GM19025 (cell line): ENCODE data around the gene MLIP.
"Not testable (repeated sequence)": the region's sequence is repeated elsewhere in the genome, so short reads cannot be mapped to it uniquely, and the experiment has no call there.

ENCODE experiments used
- ATAC-seq: cut with Tn5 transposase; IDR thresholded peaks from one replicate; pipeline ENCODE4 v1.9.1; 2021; ENCODE audit warnings: mild to moderate bottlenecking, low read depth, moderate library complexity; ENCODE audit not compliant: unreplicated experiment

MLIP gene

DNA sequence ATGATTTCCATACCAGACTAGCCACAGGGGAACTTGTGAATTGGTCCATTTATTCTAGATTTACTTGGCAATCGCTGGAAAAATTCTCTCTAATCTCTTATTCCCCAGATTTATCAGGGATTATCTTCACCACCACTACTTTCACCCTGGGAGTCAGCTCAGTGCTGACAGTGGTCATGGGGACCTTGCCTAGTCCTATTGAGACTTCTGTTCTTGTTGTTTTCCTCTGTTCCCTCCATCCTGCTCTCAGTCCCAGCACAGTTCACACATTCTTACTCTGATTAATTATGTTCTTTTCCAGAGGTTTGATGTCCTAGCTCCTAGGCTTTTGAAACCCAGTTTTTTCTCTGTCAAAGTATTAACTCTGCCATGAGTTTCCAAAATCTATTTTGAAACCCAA, 103.0 kb downstream of the MLIP start:
- no peak for ATAC-seq

DNA sequence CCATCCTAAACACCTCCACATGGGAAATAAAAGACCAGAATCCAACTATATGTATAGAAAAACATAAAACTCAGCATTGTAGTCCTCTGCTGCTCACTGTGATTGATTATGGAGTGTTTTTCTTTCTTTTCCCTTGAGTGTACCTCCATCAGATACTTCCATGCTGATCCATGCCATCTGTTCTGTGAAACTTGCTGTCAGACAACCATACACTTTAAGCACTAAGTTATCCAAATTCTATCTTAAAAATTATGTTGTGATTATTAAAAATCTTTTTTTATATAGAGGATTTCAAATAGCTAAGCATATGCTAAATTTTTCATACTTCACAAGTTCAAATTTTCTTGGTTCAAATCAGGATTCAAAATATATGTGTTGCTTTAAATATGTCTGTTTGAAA, 105.1 kb downstream of the MLIP start:
- no peak for ATAC-seq

DNA sequence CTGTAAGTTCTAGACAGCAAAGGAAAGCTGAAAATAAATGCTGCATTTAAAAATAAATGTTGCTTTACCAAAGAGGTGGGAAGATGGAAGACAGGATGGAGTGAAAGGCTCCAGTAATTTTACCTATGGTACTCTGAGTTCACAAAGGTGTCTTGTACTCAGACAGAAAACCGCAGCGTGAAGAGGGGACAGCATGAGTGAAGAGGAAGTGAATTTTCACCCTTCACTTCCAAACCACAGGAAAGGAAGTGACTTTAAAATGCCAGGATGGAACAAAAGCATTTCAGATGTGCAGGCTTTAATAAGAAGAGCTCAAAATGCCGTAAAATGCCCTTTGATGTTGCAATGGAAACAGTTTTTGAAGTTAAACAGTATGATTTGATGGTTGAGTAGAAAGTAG, 105.8 kb downstream of the MLIP start:
- no peak for ATAC-seq

GRCh38 chr6:54222217-54222616, 111.0 kb downstream of the MLIP start:
- ATAC-seq = no peak

GRCh38 chr6:54232703-54233102, 121.5 kb downstream of the MLIP start:
- no peak for ATAC-seq

GRCh38 chr6:54234539-54234938, 123.3 kb downstream of the MLIP start:
- ATAC-seq = no peak

DNA sequence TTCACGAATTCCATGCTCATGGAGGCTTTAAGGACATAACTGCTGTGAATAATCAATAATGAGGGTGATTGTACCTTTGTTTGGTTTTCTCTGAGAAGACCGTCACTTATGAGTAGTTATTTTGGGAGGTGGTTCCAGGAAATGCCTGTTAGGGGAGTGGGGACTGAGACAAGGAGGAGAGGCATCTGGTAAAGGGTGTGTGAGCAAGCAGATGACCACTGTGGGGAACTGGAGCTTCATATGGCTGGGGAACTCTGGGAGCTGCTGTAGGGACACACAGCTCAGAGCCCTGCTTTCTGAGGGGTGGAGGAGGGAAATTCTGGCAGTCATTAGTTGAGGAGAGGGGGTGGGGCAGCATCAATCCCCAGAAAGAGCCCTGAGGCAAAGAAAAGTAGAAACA, 125.7 kb downstream of the MLIP start:
- ATAC-seq = no peak

- no peak for ATAC-seq
Observed at GRCh38 chr6:54238396-54238795, 127.2 kb downstream of the MLIP start.

GRCh38 chr6:54243699-54244098, 132.5 kb downstream of the MLIP start:
- ATAC-seq = no peak

- no peak for ATAC-seq
Observed at GRCh38 chr6:54244430-54244829, 133.2 kb downstream of the MLIP start.

DNA sequence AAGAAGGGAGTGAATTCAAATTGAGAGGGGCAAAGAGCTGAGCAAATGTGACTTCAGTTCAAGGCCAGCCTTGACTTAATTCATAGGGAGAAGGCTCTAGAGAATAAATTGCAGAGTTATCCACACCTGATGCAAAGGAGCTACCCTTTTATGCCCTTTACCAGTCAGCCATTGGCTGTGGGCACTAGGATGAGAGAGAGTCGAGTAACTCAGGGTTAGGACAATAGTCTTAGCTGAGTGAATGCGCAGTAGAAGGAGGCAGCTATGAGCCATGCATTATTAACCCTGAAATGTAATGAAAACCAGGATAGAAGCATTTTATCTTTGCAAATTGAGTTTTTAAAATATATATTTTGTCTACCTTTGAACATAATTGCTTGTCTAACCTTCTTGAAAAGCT, 134.0 kb downstream of the MLIP start:
- ATAC-seq = no peak

DNA sequence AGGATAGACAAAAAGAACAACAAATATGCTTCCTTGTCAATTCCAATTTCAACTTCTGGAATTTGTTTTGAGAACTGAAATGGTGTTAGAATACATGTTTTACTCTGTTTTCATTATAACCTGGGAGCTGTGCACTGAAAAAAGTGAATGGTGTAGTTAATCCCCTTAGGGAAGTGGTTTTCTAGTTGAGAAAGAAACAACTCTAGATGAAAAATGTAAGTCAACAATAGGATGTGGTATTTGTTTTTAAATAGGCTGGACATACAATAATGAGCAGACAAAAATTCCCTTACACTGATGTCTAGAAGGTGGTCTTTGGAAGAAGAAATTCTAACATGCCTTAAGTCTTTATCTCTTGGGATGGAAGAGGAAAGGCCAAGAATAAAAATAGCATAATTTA, 137.1 kb downstream of the MLIP start:
- ATAC-seq = no peak

GRCh38 chr6:54248994-54249393, 137.8 kb downstream of the MLIP start:
- no peak for ATAC-seq

- ATAC-seq = not testable (repeated sequence)
Observed at GRCh38 chr6:54249812-54250211, 138.6 kb downstream of the MLIP start.

- ATAC-seq = no peak
Observed at GRCh38 chr6:54252496-54252895, 141.3 kb downstream of the MLIP start.

DNA sequence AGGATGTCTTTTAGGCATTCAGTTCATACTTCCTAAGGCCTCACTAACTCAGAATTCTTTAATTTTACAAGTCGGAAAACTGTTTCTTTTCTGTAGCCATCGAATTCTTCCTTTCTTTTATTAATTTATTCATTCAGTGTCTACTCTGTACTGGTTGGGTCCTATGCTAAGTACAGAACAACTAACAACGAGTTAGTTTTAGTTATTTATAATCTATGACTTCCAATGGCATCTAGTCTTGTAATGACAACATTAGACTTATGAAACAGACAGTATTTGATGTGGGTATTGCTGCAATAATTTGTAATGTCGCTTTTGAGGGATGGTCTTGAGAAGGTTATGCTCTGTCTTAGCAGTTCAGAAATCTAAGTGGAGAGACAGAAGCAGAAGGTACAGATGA, 141.7 kb downstream of the MLIP start:
- no peak for ATAC-seq

- ATAC-seq = no peak
Observed at GRCh38 chr6:54254886-54255285, 143.6 kb downstream of the MLIP start.

GRCh38 chr6:54255886-54256285, 144.6 kb downstream of the MLIP start:
- ATAC-seq = no peak

GRCh38 chr6:54260025-54260424, 148.8 kb downstream of the MLIP start:
- ATAC-seq = no peak

GRCh38 chr6:54262499-54262898, 151.3 kb downstream of the MLIP start:
- ATAC-seq = no peak

GRCh38 chr6:54262971-54263370, 151.7 kb downstream of the MLIP start:
- ATAC-seq = no peak

GRCh38 chr6:54264581-54265272, 153.5 kb downstream of the MLIP start:
- ATAC-seq = no peak

DNA sequence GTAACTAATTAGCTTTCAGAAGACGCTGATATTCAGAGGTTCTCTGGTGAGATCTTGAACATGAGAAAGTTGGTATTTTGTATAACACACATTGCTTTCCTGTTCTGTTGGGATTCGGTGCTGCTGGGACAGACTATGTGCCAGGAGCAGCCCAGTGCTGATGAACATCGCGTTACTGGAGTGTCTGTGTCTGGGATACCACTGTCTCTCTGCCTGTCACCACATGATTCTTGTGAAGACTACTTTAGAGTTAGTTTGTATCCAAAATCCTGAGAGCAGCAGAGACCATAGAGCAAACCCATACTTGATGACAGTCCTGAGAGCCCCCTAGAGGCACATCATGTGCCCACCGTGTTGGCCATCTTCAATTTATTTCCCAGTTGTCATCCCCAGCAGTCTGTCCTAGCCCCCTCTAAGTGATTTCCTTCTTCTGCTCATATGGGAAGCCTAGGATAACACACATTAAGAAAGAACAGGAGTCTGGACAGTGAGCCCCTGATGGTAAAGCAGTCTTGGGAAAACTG, 155.2 kb downstream of the MLIP start:
- no peak for ATAC-seq
